ENCODE data around the gene RPS8.

RPS8 gene

GRCh38 chr1:44817307-44817706, 42.0 kb downstream of the RPS8 start:
- CTCF ChIA-PET = interaction anchor here (0.9 to 1.8 kb wide), 6 partner anchors 9 to 194 kb away, joined by 3 to 9 read pairs (median 4); partner anchors contain the start of genes BTBD19, HECTD3, PLK3 and RNU5D-1
- DNase-seq (ENCODE audit: low read depth, low spot score) = no peak
- H3K4me3 ChIP-seq (ENCODE audit: low read depth, low read length) = no peak overlapping the region
- no peak for TF ChIP-seq CTCF (IDR thresholded peaks at IDR 0.05; ENCODE audit: insufficient read depth, low read length, missing control alignments)
- POLR2A ChIA-PET = interaction anchor here (1.0 to 3.1 kb wide), 4 partner anchors 9 to 194 kb away, joined by 4 to 63 read pairs (median 15); partner anchors contain the start of genes BTBD19, DYNLT4, HECTD3 and PLK3

GRCh38 chr1:44817771-44818495, 42.6 kb downstream of the RPS8 start:
- no peak for TF ChIP-seq CTCF (IDR thresholded peaks at IDR 0.05; ENCODE audit: insufficient read depth, low read length, missing control alignments)
- no peak overlapping the region for H3K4me3 ChIP-seq (ENCODE audit: low read depth, low read length)
- DNase-seq (ENCODE audit: low read depth, low spot score) = no peak
- ChIA-PET POLR2A (interaction anchor here (1.0 to 3.1 kb wide), 5 partner anchors 10 to 194 kb away, joined by 4 to 63 read pairs (median 13); partner anchors contain the start of genes BTBD19, DYNLT4, HECTD3 and PLK3), CTCF (interaction anchor here (1.0 to 2.0 kb wide), 9 partner anchors 9 to 193 kb away, joined by 3 to 9 read pairs (median 5); partner anchors contain the start of genes BTBD19, HECTD3, PLK3 and RNU5D-1)

GRCh38 chr1:44819196-44819607, 43.9 kb downstream of the RPS8 start:
- no peak for TF ChIP-seq CTCF (IDR thresholded peaks at IDR 0.05; ENCODE audit: insufficient read depth, low read length, missing control alignments)
- H3K4me3 ChIP-seq (ENCODE audit: low read depth, low read length) = peak overlapping the region; percentile 44
- POLR2A ChIA-PET = interaction anchor here (0.6 to 4.9 kb wide), 17 partner anchors 8 to 200 kb away, joined by 3 to 78 read pairs (median 7); partner anchors contain the start of genes BTBD19, DYNLT4, EIF2B3 and HECTD3
- CTCF ChIA-PET = interaction anchor here (0.9 to 2.2 kb wide), 6 partner anchors 10 to 197 kb away, joined by 3 to 6 read pairs (median 4); partner anchors contain the start of genes BTBD19, DYNLT4 and PLK3
- no peak for DNase-seq (ENCODE audit: low read depth, low spot score)

GRCh38 chr1:44819608-44820327, 44.4 kb downstream of the RPS8 start:
- peak; percentile 83 for DNase-seq (ENCODE audit: low read depth, low spot score)
- peak overlapping the region; percentile 59 for H3K4me3 ChIP-seq (ENCODE audit: low read depth, low read length)
- CTCF ChIA-PET = interaction anchor here (0.9 to 2.2 kb wide), 5 partner anchors 10 to 89 kb away, joined by 3 to 6 read pairs (median 5); partner anchors contain the start of genes BTBD19, DYNLT4 and RNU5D-1
- POLR2A ChIA-PET = interaction anchor here (0.6 to 4.9 kb wide), 17 partner anchors 9 to 199 kb away, joined by 3 to 78 read pairs (median 7); partner anchors contain the start of genes BTBD19, DYNLT4, EIF2B3 and HECTD3
- TF ChIP-seq CTCF (IDR thresholded peaks at IDR 0.05; ENCODE audit: insufficient read depth, low read length, missing control alignments) = no peak

- TF ChIP-seq CTCF (IDR thresholded peaks at IDR 0.05; ENCODE audit: insufficient read depth, low read length, missing control alignments) = no peak
- DNase-seq (ENCODE audit: low read depth, low spot score) = no peak
- ChIA-PET POLR2A (interaction anchor here (1.2 to 4.9 kb wide), 2 partner anchors 19 to 166 kb away, joined by 3 to 78 read pairs; partner anchors contain the start of genes EIF2B3 and PLK3), CTCF (interaction anchor here (0.9 to 8.0 kb wide), 6 partner anchors 12 to 90 kb away, joined by 3 to 62 read pairs (median 5); partner anchors contain the start of genes BTBD19, DYNLT4 and RNU5D-1)
- H3K4me3 ChIP-seq (ENCODE audit: low read depth, low read length) = peak overlapping the region; percentile 59
These were observed 45.2 kb downstream of the RPS8 start for GRCh38 chr1:44820328-44821239.

Data from AG04449 (cell line).